ENCODE measurements around the gene CARMIL3.

- no peak for TF ChIP-seq CTCF (conservative IDR thresholded peaks at IDR 0.05; ENCODE audit: low read depth in 2 of 2)
- no peak for TF ChIP-seq POLR2AphosphoS5 (IDR thresholded peaks at IDR 0.05; ENCODE audit: low read depth)
- no peak for TF ChIP-seq CREB1 (CRISPR knock-in tag; IDR thresholded peaks at IDR 0.05; ENCODE audit: low read depth)
- no peak for TF ChIP-seq EZH2phosphoT487 (IDR thresholded peaks at IDR 0.05; ENCODE audit: unreplicated experiment)
- TF ChIP-seq REST (IDR thresholded peaks at IDR 0.05; ENCODE audit: unreplicated experiment): no peak
- TF ChIP-seq EZH2 (IDR thresholded peaks at IDR 0.05; ENCODE audit: low read depth, unreplicated experiment): no peak
- TF ChIP-seq ZNF331 (CRISPR knock-in tag; IDR thresholded peaks at IDR 0.05; ENCODE audit: low read depth): no peak
- no peak for TF ChIP-seq STAT1 (IDR thresholded peaks at IDR 0.05; ENCODE audit: unreplicated experiment)
- no peak for TF ChIP-seq ETS1 (IDR thresholded peaks at IDR 0.05)
- no peak for TF ChIP-seq ZNF462 (CRISPR knock-in tag; IDR thresholded peaks at IDR 0.05)
- no peak for TF ChIP-seq ZNF114 (CRISPR knock-in tag; IDR thresholded peaks at IDR 0.05)
- no peak for TF ChIP-seq NANOG (IDR thresholded peaks at IDR 0.05; ENCODE audit: borderline replicate concordance)
- no peak for TF ChIP-seq JUNB (IDR thresholded peaks at IDR 0.05; ENCODE audit: unreplicated experiment)
Measured at GRCh38 chr14:24085215-24085614, 33.4 kb downstream of the CARMIL3 start.
